Body of pancreas (tissue), 4 donors: ENCODE data around the gene SLC6A11. TPM values are rescaled to one million over a fixed set of nuclear protein-coding genes. Genes with fewer than 3 reads are reported as not detected.

Source experiments
- ATAC-seq: fragments of 150-250 bp; one replicate; pipeline ENCODE4 v1.9.1; 2016
- DNase-seq, 4 donors: peaks; one replicate each; pipeline ENCODE4 v3.0.0-alpha.2; 2019
- H3K27ac ChIP-seq, 4 donors: fragments of 200-600 bp; sonication (generic); 1 replicate in 3 of 4; 2 replicates in 1 of 4; pipeline versions ENCODE4 v1.5.1 to v1.6.1; 2016 to 2019; ENCODE audit warnings: mild to moderate bottlenecking in 1 of 4, mixed read lengths in 1 of 4, moderate library complexity in 1 of 4
- H3K27me3 ChIP-seq, 2 donors: fragments of 200-600 bp; sonication (generic); one replicate each; pipeline ENCODE4 v1.6.0; 2016; ENCODE audit warnings: mild to moderate bottlenecking in 1 of 2
- H3K36me3 ChIP-seq, 2 donors: fragments of 200-600 bp; sonication (generic); replicated peaks in 1 of 2; 2 replicates each; pipeline ENCODE4 v1.5.1; 2016; ENCODE audit warnings: low read depth in 2 of 2; ENCODE audit not compliant: insufficient read depth in 1 of 2
- H3K4me1 ChIP-seq: fragments of 200-600 bp; sonication (generic); one replicate; pipeline ENCODE4 v1.6.0; 2016
- H3K4me3 ChIP-seq, 2 donors: fragments of 200-600 bp; sonication (generic); 1 replicate in 1 of 2; 2 replicates in 1 of 2; pipeline ENCODE4 v1.5.1; 2016 to 2019
- H3K9me3 ChIP-seq, 3 donors: fragments of 200-600 bp; sonication (generic); 1 replicate in 2 of 3; 2 replicates in 1 of 3; pipeline ENCODE4 v1.5.1; 2016
- POLR2A ChIP-seq, 3 donors: fragments of 450-650 bp; IDR thresholded peaks; one replicate each; pipeline ENCODE4 v1.6.1; 2016; ENCODE audit warnings: antibody characterized with exemption in 3 of 3, mild to moderate bottlenecking in 2 of 3
- whole genome bisulfite sequencing, 2 donors: methylation state at CpG; one replicate each; pipeline ENCODE4 v1.1.5; 2017; 5-methylcytosine and 5-hydroxymethylcytosine counted together
- intact Hi-C: fragments of 100-400 bp; cut with DNase I; formaldehyde crosslinking; loops from one replicate; pipeline ENCODE4 v1.15.1; 2023
- total RNA-seq, 2 donors: library from RNA; depleted of rRNA; stranded (reverse); fragments of >200 nt; gene quantifications; one replicate each; pipeline ENCODE4 v1.1.0, GENCODE V29; 2016
- TF ChIP-seq, protein P1 (sequence below), 7 experiments: fragments of 450-650 bp in 4 of 7; fragments of 200-600 bp in 3 of 7; sonication (generic) in 3 of 7; IDR thresholded peaks; one replicate each; pipeline ENCODE4 v1.5.1; 2016 to 2019; ENCODE audit warnings: antibody characterized with exemption in 7 of 7

SLC6A11 gene
- total RNA-seq, 2 donors from 2014 or later, result 0.52 TPM; not detected in 1

DNA sequence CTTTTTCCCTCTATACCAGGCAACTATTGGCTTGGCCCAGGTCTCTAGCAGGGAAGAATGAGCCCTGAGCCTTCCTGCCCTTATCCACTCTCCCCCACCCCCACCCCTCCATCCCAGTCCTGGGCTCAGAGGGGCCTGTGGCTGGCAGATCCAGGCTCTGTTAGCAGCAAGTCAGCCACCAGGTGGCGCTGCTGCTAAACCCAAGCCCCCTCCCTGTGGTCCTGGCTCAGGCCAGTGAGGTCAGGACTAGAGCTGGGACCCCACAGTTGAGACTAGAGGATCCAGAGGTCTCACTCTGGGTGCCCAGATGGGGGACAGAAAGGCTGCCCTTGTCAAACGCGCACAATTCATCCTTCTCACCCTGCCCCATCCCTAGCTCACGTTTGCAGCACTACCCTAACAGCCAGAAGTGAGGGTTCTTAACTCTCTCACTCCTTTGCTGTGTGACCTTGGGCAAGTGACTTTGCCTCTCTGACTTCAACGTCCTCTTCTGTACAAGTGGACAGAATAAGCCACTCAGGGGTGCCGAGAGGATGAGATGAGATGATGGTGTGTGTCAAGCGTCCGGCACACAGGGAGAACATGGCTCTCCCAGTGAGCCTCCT is 129.8 kb downstream of the SLC6A11 start:
- H3K4me1 ChIP-seq, result no peaks in the 10 kb centered on the region
- peaks cover 0 to 7% (median 0%) of the 10 kb centered on the region in 3 donors for H3K9me3 ChIP-seq
- ATAC-seq, result no peak
- H3K4me3 ChIP-seq, result no peak overlapping the region
- WGBS, 2 donors, result 38 to 40% methylated on average over 5 to 8 of the region's 8 CpGs
- no peak overlapping the region for H3K27ac ChIP-seq
- TF ChIP-seq, protein P1, sequence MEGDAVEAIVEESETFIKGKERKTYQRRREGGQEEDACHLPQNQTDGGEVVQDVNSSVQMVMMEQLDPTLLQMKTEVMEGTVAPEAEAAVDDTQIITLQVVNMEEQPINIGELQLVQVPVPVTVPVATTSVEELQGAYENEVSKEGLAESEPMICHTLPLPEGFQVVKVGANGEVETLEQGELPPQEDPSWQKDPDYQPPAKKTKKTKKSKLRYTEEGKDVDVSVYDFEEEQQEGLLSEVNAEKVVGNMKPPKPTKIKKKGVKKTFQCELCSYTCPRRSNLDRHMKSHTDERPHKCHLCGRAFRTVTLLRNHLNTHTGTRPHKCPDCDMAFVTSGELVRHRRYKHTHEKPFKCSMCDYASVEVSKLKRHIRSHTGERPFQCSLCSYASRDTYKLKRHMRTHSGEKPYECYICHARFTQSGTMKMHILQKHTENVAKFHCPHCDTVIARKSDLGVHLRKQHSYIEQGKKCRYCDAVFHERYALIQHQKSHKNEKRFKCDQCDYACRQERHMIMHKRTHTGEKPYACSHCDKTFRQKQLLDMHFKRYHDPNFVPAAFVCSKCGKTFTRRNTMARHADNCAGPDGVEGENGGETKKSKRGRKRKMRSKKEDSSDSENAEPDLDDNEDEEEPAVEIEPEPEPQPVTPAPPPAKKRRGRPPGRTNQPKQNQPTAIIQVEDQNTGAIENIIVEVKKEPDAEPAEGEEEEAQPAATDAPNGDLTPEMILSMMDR (IDR thresholded peaks at IDR 0.05), result peak; percentile 48 to 82 (median 58)
- TF ChIP-seq POLR2A (IDR thresholded peaks at IDR 0.05), result no peak
- peak; percentile 38 to 64 (median 46) for DNase-seq
- H3K27me3 ChIP-seq, result no peaks in the 10 kb centered on the region
- intact Hi-C loops, result loop anchor here (5.0 kb wide), 1 partner anchor 112 kb away; no protein-coding TSS in a partner anchor
- no peaks in the 10 kb centered on the region for H3K36me3 ChIP-seq

DNA sequence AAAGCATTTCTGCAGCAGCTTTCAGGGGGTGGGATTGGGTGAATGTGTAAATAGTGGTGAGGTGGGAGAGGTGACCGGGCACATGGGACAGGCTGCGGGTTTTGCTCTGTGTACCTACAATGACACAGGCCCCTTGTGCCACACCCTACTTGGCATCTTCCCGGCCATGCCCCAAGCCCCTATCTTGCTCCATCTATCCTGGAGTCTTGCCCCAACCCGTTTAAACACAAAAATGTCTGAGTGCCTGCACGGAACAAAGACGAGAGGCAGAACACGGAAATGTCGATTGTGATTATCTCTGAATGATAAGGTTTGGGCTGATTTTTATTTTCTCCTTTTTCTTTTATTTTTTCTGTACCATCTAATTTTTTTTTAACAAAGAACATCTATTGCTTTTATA is 130.5 kb downstream of the SLC6A11 start:
- Histone ChIP-seq H3K27me3 (no peaks in the 10 kb centered on the region), H3K27ac (no peak overlapping the region), H3K4me3 (no peak overlapping the region), H3K4me1 (no peaks in the 10 kb centered on the region), H3K36me3 (no peaks in the 10 kb centered on the region), H3K9me3 (peaks cover 0 to 7% (median 0%) of the 10 kb centered on the region in 3 donors)
- DNase-seq (no peak), ATAC-seq (no peak)
- WGBS, 2 donors, result 33 to 42% methylated on average over 8 of the region's 8 CpGs
- TF ChIP-seq POLR2A (IDR thresholded peaks at IDR 0.05), result no peak
- TF ChIP-seq, protein P1 (IDR thresholded peaks at IDR 0.05), result no peak
- intact Hi-C loops, result loop anchor here (5.0 kb wide), 1 partner anchor 111 kb away; no protein-coding TSS in a partner anchor

DNA sequence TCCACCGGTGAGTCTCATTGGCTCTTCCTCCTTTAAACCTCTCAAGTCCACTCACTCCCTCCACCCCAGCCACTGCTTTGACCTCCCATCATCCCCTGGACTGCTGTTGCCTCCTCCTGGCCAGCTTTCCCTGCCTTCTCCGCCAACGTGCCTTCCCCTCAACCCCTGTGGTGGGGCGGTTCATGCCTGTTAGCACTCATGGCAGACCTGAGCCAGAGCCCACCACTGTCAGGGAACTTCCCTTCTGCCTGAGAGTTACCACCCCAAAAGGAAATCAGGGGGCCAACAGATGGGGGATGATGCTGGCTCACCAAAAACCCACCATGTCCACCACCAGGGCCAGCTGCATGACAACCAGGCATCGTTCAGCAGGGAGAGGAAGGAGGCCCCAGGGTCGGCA is 132.3 kb downstream of the SLC6A11 start:
- TF ChIP-seq, protein P1 (IDR thresholded peaks at IDR 0.05), result no peak
- no peak for TF ChIP-seq POLR2A (IDR thresholded peaks at IDR 0.05)
- intact Hi-C loops, result loop anchor here (5.0 kb wide), 1 partner anchor 109 kb away; no protein-coding TSS in a partner anchor
- Histone ChIP-seq H3K27me3 (no peaks in the 10 kb centered on the region), H3K9me3 (no peaks in the 10 kb centered on the region), H3K4me1 (no peaks in the 10 kb centered on the region), H3K27ac (no peak overlapping the region), H3K4me3 (no peak overlapping the region), H3K36me3 (no peaks in the 10 kb centered on the region)
- no peak for ATAC-seq
- 71% methylated on average over 4 to 6 of the region's 6 CpGs for WGBS, 2 donors
- no peak for DNase-seq

- TF ChIP-seq POLR2A (IDR thresholded peaks at IDR 0.05), result no peak
- TF ChIP-seq, protein P1 (IDR thresholded peaks at IDR 0.05), result no peak
- no peak for DNase-seq
- Histone ChIP-seq H3K4me1 (no peaks in the 10 kb centered on the region), H3K9me3 (no peaks in the 10 kb centered on the region), H3K27ac (no peak overlapping the region), H3K36me3 (no peaks in the 10 kb centered on the region), H3K27me3 (no peaks in the 10 kb centered on the region), H3K4me3 (no peak overlapping the region)
- ATAC-seq, result no peak
- WGBS, 2 donors, result 53 to 58% methylated on average over 19 of the region's 19 CpGs
- intact Hi-C loops, result loop anchor here (5.0 kb wide), 1 partner anchor 108 kb away; no protein-coding TSS in a partner anchor
Measured at GRCh38 chr3:10949197-10949596, 133.2 kb downstream of the SLC6A11 start.
